HepG2 (cell line): Measurements from ENCODE around the gene SLC22A14. TPM values are rescaled to one million over a fixed set of nuclear protein-coding genes. Genes with fewer than 3 reads are reported as not detected.

Source experiments
- CBFB ChIP-seq: sonication (generic); formaldehyde crosslinking; IDR thresholded peaks from 2 replicates; pipeline ENCODE4 v1.4.0; 2020; ENCODE audit warnings: missing genetic modification reagents
- CTCF ChIP-seq: sonication (generic); formaldehyde crosslinking; IDR thresholded peaks from 2 replicates; pipeline ENCODE4 v1.5.0; 2020; ENCODE audit warnings: mild to moderate bottlenecking, missing genetic modification reagents, moderate library complexity
- DRAP1 ChIP-seq: IDR thresholded peaks from 2 replicates; pipeline ENCODE4 v1.6.1; 2016; ENCODE audit warnings: missing genetic modification reagents, missing compliant biosample characterization
- HHEX ChIP-seq: IDR thresholded peaks from 2 replicates; pipeline ENCODE4 v1.6.1; 2016; ENCODE audit warnings: control low read depth
- JUND ChIP-seq: sonication (generic); formaldehyde crosslinking; IDR thresholded peaks from 2 replicates; pipeline ENCODE4 v1.8.0; 2022; ENCODE audit warnings: mild to moderate bottlenecking, missing genetic modification reagents
- NFIB ChIP-seq: sonication (generic); formaldehyde crosslinking; IDR thresholded peaks from 2 replicates; pipeline ENCODE4 v1.9.0; 2021; ENCODE audit warnings: missing genetic modification reagents, mild to moderate bottlenecking, borderline replicate concordance
- USF2 ChIP-seq, 2 experiments: sonication (generic) in 1 of 2; formaldehyde crosslinking in 1 of 2; IDR thresholded peaks; 2 replicates each; pipeline versions ENCODE4 v1.5.1 to v1.6.1; 2011 to 2020; ENCODE audit warnings: borderline replicate concordance in 1 of 2, low read depth in 1 of 2, low read length in 1 of 2, mild to moderate bottlenecking in 1 of 2, missing genetic modification reagents in 1 of 2, moderate library complexity in 1 of 2
- WIZ ChIP-seq: sonication (generic); formaldehyde crosslinking; IDR thresholded peaks from 2 replicates; pipeline ENCODE4 v1.5.1; 2020; ENCODE audit warnings: mild to moderate bottlenecking, missing genetic modification reagents
- ZC3H13 ChIP-seq: sonication (generic); formaldehyde crosslinking; IDR thresholded peaks from 2 replicates; pipeline ENCODE4 v1.8.1; 2023; ENCODE audit warnings: mild to moderate bottlenecking, missing genetic modification reagents, moderate library complexity
- ZNF142 ChIP-seq: sonication (generic); formaldehyde crosslinking; IDR thresholded peaks from 2 replicates; pipeline ENCODE4 v1.4.0; 2020; ENCODE audit warnings: missing genetic modification reagents
- ZNF547 ChIP-seq: sonication (generic); formaldehyde crosslinking; IDR thresholded peaks from 2 replicates; pipeline ENCODE4 v1.5.1; 2020; ENCODE audit warnings: mild to moderate bottlenecking, missing genetic modification reagents
- ZNF574 ChIP-seq: sonication (generic); formaldehyde crosslinking; IDR thresholded peaks from 2 replicates; pipeline ENCODE4 v1.4.0; 2020; ENCODE audit warnings: missing genetic modification reagents
- ZNF883 ChIP-seq: sonication (generic); formaldehyde crosslinking; IDR thresholded peaks from 2 replicates; pipeline ENCODE4 v1.5.1; 2020; ENCODE audit warnings: mild to moderate bottlenecking, missing genetic modification reagents; ENCODE audit errors: not compliant biosample characterization
- ZSCAN30 ChIP-seq: sonication (generic); formaldehyde crosslinking; IDR thresholded peaks from 2 replicates; pipeline ENCODE4 v1.5.0; 2020; ENCODE audit warnings: mild to moderate bottlenecking, missing genetic modification reagents
- polyA plus RNA-seq, 8 experiments: library from polyadenylated mRNA; depleted of rRNA in 3 of 8; stranded (reverse) in 7 of 8; unstranded in 1 of 8; fragments of >200 nt; fragmentation: Illumina TruSeq in 4 of 8; extraction: Trizol in 4 of 8; gene quantifications; 2 replicates each; pipeline versions ENCODE4 v1.2.1 to v1.2.3, GENCODE V29; 2011 to 2016; ENCODE audit warnings: low read depth in 4 of 8, missing spikeins in 1 of 8, mixed read lengths in 1 of 8; ENCODE audit not compliant: insufficient read depth in 1 of 8
- total RNA-seq, 5 experiments: library from RNA; depleted of rRNA; stranded (reverse); fragments of >200 nt; fragmentation: Illumina TruSeq; extraction: Trizol; gene quantifications; 2 replicates each; pipeline ENCODE4 v1.2.3, GENCODE V29; 2016; ENCODE audit warnings: low read depth in 1 of 5

Gene SLC22A14
- total and polyA plus RNA-seq, 2 of the 13 experiments (the other 11 are each of a cell fraction or from before 2014, with no cell fraction given) = 0.03 TPM; not detected in 1

- no peak for TF ChIP-seq USF2 (IDR thresholded peaks at IDR 0.05; ENCODE audit: low read depth, low read length)
- TF ChIP-seq USF2 (CRISPR knock-in tag; IDR thresholded peaks at IDR 0.05; ENCODE audit: borderline replicate concordance) = no peak
- no peak for TF ChIP-seq ZSCAN30 (CRISPR knock-in tag)
- TF ChIP-seq CBFB (CRISPR knock-in tag) = no peak
- no peak for TF ChIP-seq WIZ
- no peak for TF ChIP-seq HHEX
- TF ChIP-seq ZC3H13 = 0 out of 2 replicates have a peak, but pooled peaks have one; percentile 24
- TF ChIP-seq JUND = no peak
- TF ChIP-seq NFIB = no peak
- no peak for TF ChIP-seq ZNF142 (CRISPR knock-in tag)
- no peak for TF ChIP-seq ZNF883 (CRISPR knock-in tag)
- TF ChIP-seq ZNF547 = 0 out of 2 replicates have a peak, but pooled peaks have one; percentile 11
- peak; percentile 56; the same call in 1 of the 2 replicates for TF ChIP-seq ZNF574 (CRISPR knock-in tag)
- TF ChIP-seq DRAP1 (CRISPR knock-in tag) = 0 out of 2 replicates have a peak, but pooled peaks have one; percentile 27
- TF ChIP-seq CTCF (CRISPR knock-in tag) = 0 out of 2 replicates have a peak, but pooled peaks have one; percentile 9
Measured at GRCh38 chr3:38347421-38348200, 65.5 kb downstream of the SLC22A14 start (continued).
